Esophagus squamous epithelium (tissue), 5 donors: Measurements from ENCODE around the gene RABEP2. TPM values are rescaled to one million over a fixed set of nuclear protein-coding genes. Genes with fewer than 3 reads are reported as not detected.
"Not testable (repeated sequence)": the region's sequence is repeated elsewhere in the genome, so short reads cannot be mapped to it uniquely, and the experiment has no call there.

Experiments used
- DNase-seq: peaks from one replicate; lab custom pipeline; 2025; lab: John Stamatoyannopoulos, UW
- H3K27ac ChIP-seq, 4 donors: fragments of 200-600 bp; sonication (generic); one replicate each; pipeline ENCODE4 v1.5.1; 2016 to 2019; ENCODE audit warnings: mild to moderate bottlenecking in 1 of 4
- H3K27me3 ChIP-seq, 4 donors: fragments of 200-600 bp; sonication (generic); 1 replicate in 3 of 4; 2 replicates in 1 of 4; pipeline versions ENCODE4 v1.5.1 to v1.6.0; 2017 to 2021; ENCODE audit warnings: antibody characterized with exemption in 1 of 4
- H3K36me3 ChIP-seq, 3 donors: fragments of 200-600 bp; sonication (generic); one replicate each; pipeline ENCODE4 v1.5.1; 2016 to 2019
- H3K4me1 ChIP-seq, 3 donors: fragments of 200-600 bp; sonication (generic); one replicate each; pipeline ENCODE4 v1.5.1; 2017 to 2019
- H3K4me3 ChIP-seq, 4 donors: fragments of 200-600 bp; sonication (generic); 1 replicate in 3 of 4; 2 replicates in 1 of 4; pipeline ENCODE4 v1.5.1; 2016 to 2019; ENCODE audit warnings: mild to moderate bottlenecking in 2 of 4, moderate library complexity in 1 of 4
- H3K9me3 ChIP-seq, 3 donors: fragments of 200-600 bp; sonication (generic); one replicate each; pipeline ENCODE4 v1.5.1; 2016 to 2019
- POLR2A ChIP-seq, 4 donors: fragments of 450-650 bp; IDR thresholded peaks; one replicate each; pipeline ENCODE4 v1.6.1; 2017; ENCODE audit warnings: antibody characterized with exemption in 4 of 4, mild to moderate bottlenecking in 4 of 4, moderate library complexity in 3 of 4
- WGBS, 2 donors: methylation state at CpG; one replicate each; pipeline ENCODE4 v1.1.5; 2018; 5-methylcytosine and 5-hydroxymethylcytosine counted together
- intact Hi-C: fragments of 100-400 bp; cut with DNase I; formaldehyde crosslinking; loops from one replicate; pipeline ENCODE4 v1.15.0; 2022
- total RNA-seq, 4 donors: library from RNA; depleted of rRNA; stranded (reverse); fragments of >200 nt; gene quantifications; one replicate each; pipeline ENCODE4 v1.1.0, GENCODE V29; 2016
- TF ChIP-seq, protein P1 (sequence below), 6 experiments: fragments of 450-650 bp in 4 of 6; fragments of 200-600 bp in 2 of 6; sonication (generic) in 2 of 6; IDR thresholded peaks; one replicate each; pipeline ENCODE4 v1.5.1; 2016 to 2019; ENCODE audit warnings: antibody characterized with exemption in 6 of 6, mild to moderate bottlenecking in 4 of 6, moderate library complexity in 4 of 6
- donor health status: DM: yes; HTN: yes; CAD: no.

The RABEP2 gene
- total RNA-seq, 4 donors from 2014 or later, result 28.7 to 47.2 (median 37.2) TPM

GRCh38 chr16:28893291-28893690 is 31.7 kb downstream of the RABEP2 start:
- WGBS, 2 donors, result 83 to 87% methylated on average over 4 of the region's 4 CpGs
- intact Hi-C loops, result no loop called here
- no peak overlapping the region for H3K27ac ChIP-seq
- no peak for DNase-seq
- H3K4me1 ChIP-seq, result no peaks in the 10 kb centered on the region
- no peak overlapping the region for H3K4me3 ChIP-seq
- TF ChIP-seq, protein P1, sequence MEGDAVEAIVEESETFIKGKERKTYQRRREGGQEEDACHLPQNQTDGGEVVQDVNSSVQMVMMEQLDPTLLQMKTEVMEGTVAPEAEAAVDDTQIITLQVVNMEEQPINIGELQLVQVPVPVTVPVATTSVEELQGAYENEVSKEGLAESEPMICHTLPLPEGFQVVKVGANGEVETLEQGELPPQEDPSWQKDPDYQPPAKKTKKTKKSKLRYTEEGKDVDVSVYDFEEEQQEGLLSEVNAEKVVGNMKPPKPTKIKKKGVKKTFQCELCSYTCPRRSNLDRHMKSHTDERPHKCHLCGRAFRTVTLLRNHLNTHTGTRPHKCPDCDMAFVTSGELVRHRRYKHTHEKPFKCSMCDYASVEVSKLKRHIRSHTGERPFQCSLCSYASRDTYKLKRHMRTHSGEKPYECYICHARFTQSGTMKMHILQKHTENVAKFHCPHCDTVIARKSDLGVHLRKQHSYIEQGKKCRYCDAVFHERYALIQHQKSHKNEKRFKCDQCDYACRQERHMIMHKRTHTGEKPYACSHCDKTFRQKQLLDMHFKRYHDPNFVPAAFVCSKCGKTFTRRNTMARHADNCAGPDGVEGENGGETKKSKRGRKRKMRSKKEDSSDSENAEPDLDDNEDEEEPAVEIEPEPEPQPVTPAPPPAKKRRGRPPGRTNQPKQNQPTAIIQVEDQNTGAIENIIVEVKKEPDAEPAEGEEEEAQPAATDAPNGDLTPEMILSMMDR (IDR thresholded peaks at IDR 0.05), result no peak
- TF ChIP-seq POLR2A (IDR thresholded peaks at IDR 0.05), result no peak
- no peaks in the 10 kb centered on the region for H3K9me3 ChIP-seq
- H3K36me3 ChIP-seq, result peaks cover 0 to 5% (median 0%) of the 10 kb centered on the region in 3 donors
- H3K27me3 ChIP-seq, result no peaks in the 10 kb centered on the region

DNA sequence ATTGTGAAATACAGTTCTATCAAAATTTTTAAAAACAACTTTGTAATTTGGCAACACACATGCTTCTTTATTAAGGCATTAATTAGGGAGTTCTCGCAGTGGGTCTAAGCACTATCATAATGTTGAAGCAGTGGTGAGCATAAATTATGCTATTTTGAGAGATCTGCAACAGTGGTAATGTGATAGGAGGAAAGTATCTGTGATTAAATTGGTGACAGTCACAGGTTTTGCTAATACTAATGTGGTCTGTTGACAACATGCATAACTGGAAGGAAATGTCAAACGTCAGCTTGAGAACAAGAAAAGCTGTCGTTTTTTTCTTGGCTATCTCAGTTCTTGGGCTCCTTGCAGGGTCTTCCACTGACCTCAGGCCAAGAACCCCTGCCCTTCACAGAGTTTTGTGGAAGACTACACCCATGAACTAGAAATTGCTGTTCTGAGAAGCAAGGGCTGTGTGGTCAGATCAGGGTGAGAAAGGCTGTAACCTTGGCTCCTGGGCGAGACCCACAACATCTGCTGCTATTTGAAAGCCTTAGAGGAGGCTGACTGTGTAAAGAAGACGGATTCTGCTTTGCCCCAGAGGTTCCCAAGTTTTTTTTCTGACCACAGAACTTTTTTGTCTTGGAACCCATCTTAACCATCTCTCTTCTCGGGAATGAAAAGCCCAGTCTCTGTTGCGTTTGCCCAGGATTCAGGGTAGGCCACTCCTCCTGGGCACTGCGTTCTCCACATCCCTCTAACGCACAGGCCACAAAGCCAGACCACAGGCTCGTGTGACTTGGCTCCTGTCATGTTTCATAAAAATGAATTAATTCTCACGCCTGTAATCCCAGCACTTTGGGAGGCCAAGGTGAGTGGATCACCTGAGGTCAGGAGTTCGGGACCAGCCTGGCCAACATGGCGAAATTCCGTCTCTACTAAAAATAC is 32.8 kb downstream of the RABEP2 start:
- Histone ChIP-seq H3K4me3 (no peak overlapping the region), H3K9me3 (no peaks in the 10 kb centered on the region), H3K27me3 (no peaks in the 10 kb centered on the region), H3K4me1 (no peaks in the 10 kb centered on the region), H3K36me3 (no peaks in the 10 kb centered on the region), H3K27ac (no peak overlapping the region)
- DNase-seq, result no peak
- intact Hi-C loops, result no loop called here
- WGBS, 2 donors, result 65 to 72% methylated on average over 10 to 13 of the region's 14 CpGs
- no peak for TF ChIP-seq POLR2A (IDR thresholded peaks at IDR 0.05)
- TF ChIP-seq, protein P1 (IDR thresholded peaks at IDR 0.05), result no peak

DNA sequence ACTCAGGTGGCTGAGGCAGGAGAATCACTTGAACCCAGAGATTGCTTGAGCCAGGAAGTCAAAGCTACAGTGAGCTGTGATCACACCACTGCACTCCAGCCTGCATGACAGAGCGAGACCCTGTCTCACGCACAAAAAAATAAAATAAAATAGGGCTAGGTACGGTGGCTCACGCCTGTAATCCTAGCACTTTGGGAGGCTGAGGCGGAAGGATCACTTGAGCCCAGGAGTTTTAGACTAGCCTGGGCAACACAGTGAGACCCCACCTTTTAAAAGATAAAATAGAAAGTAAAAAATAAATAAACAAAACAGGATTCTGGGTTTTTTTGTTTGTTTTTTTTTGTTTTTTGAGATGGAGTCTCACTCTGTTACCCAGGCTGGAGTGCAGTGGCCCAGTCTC is 34.7 kb downstream of the RABEP2 start:
- intact Hi-C loops, H3K36me3 ChIP-seq, DNase-seq, H3K4me3 ChIP-seq, H3K27me3 ChIP-seq, H3K4me1 ChIP-seq, H3K9me3 ChIP-seq, H3K27ac ChIP-seq: not testable (repeated sequence)
- WGBS, 2 donors, result 92 to 94% methylated on average over 5 of the region's 5 CpGs

GRCh38 chr16:28886945-28887344 is 38.1 kb downstream of the RABEP2 start:
- no peak for DNase-seq
- 43 to 70% methylated on average over 4 of the region's 10 CpGs for WGBS, 2 donors
- H3K27me3 ChIP-seq, result peaks cover 0 to 24% (median 0%) of the 10 kb centered on the region in 4 donors
- H3K36me3 ChIP-seq, result no peaks in the 10 kb centered on the region
- TF ChIP-seq, protein P1 (IDR thresholded peaks at IDR 0.05), result no peak
- no peak for TF ChIP-seq POLR2A (IDR thresholded peaks at IDR 0.05)
- H3K27ac ChIP-seq, result no peak overlapping the region
- H3K4me1 ChIP-seq, result peaks cover 0 to 5% (median 0%) of the 10 kb centered on the region in 3 donors
- H3K9me3 ChIP-seq, result no peaks in the 10 kb centered on the region
- H3K4me3 ChIP-seq, result no peak overlapping the region
- intact Hi-C loops, result no loop called here

DNA sequence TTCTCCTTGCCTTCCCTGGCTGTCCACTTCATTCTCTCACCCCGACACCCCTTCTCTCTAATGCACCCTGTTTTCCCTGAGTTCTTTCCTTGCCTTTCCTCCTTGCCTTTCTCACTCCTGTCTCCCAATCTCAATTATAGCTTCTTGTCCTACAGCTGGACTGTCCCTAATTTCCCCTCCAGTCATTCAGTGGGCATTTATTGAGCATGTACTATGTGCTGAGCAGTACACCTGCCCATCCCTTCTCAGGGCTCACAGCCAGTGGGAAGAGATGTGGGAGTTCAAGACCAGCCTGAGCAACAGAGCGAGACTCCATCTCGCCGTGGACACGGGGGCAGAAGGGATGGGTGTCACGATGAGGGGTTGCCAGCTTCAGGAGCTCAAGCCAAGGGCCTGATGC is 41.0 kb downstream of the RABEP2 start:
- no peak overlapping the region for H3K4me3 ChIP-seq
- no peaks in the 10 kb centered on the region for H3K9me3 ChIP-seq
- no peak overlapping the region for H3K27ac ChIP-seq
- TF ChIP-seq, protein P1 (IDR thresholded peaks at IDR 0.05), result no peak
- no peak for TF ChIP-seq POLR2A (IDR thresholded peaks at IDR 0.05)
- H3K36me3 ChIP-seq, result no peaks in the 10 kb centered on the region
- peaks cover 0 to 43% (median 0%) of the 10 kb centered on the region in 4 donors for H3K27me3 ChIP-seq
- whole genome bisulfite sequencing, 2 donors, result 89 to 95% methylated on average over 4 to 6 of the region's 6 CpGs
- DNase-seq, result no peak
- intact Hi-C loops, result no loop called here
- peaks cover 11 to 22% (median 13%) of the 10 kb centered on the region in 3 donors for H3K4me1 ChIP-seq
